ENCODE results near the gene TBXAS1. TPM values are rescaled to one million over a fixed set of nuclear protein-coding genes. Genes with fewer than 3 reads are reported as not detected.

Gene TBXAS1
- total RNA-seq, 1 donor from 2014 or later: 3.5 TPM

- Mint-ChIP-seq H3K27ac (no peak overlapping the region), H3K4me1 (peaks cover 16% of the 10 kb centered on the region), H3K9me3 (peaks cover 4% of the 10 kb centered on the region), H3K4me3 (no peak overlapping the region), H3K36me3 (ENCODE audit: low read depth) (peaks cover 2% of the 10 kb centered on the region), H3K27me3 (peaks cover 2% of the 10 kb centered on the region)
- intact Hi-C loops (cut with micrococcal nuclease): no loop called here
- no peak for DNase-seq
Observed at GRCh38 chr7:139853506-139854123, 24.6 kb downstream of the TBXAS1 start.

- intact Hi-C loops (cut with micrococcal nuclease): no loop called here
- Mint-ChIP-seq H3K36me3 (ENCODE audit: low read depth) (peaks cover 2% of the 10 kb centered on the region), H3K27ac (no peak overlapping the region), H3K27me3 (peaks cover 2% of the 10 kb centered on the region), H3K4me1 (peaks cover 16% of the 10 kb centered on the region), H3K4me3 (no peak overlapping the region), H3K9me3 (peaks cover 4% of the 10 kb centered on the region)
- DNase-seq: no peak
Observed at GRCh38 chr7:139854124-139854511, 25.1 kb downstream of the TBXAS1 start.

GRCh38 chr7:139854803-139855497 is 25.9 kb downstream of the TBXAS1 start:
- Mint-ChIP-seq H3K4me3 (peak overlapping the region; percentile 4), H3K36me3 (ENCODE audit: low read depth) (no peaks in the 10 kb centered on the region), H3K27me3 (no peaks in the 10 kb centered on the region), H3K4me1 (peaks cover 16% of the 10 kb centered on the region), H3K9me3 (no peaks in the 10 kb centered on the region), H3K27ac (no peak overlapping the region)
- intact Hi-C loops (cut with micrococcal nuclease): no loop called here
- DNase-seq: no peak

- H3K36me3 Mint-ChIP-seq (ENCODE audit: low read depth): no peaks in the 10 kb centered on the region
- intact Hi-C loops (cut with micrococcal nuclease): no loop called here
- H3K27me3 Mint-ChIP-seq: no peaks in the 10 kb centered on the region
- peak; percentile 68 for DNase-seq
- H3K27ac Mint-ChIP-seq: no peak overlapping the region
- H3K4me1 Mint-ChIP-seq: peaks cover 16% of the 10 kb centered on the region
- no peaks in the 10 kb centered on the region for H3K9me3 Mint-ChIP-seq
- peak overlapping the region; percentile 4 for H3K4me3 Mint-ChIP-seq
Observed at GRCh38 chr7:139855498-139856270, 26.6 kb downstream of the TBXAS1 start.

- Mint-ChIP-seq H3K27ac (no peak overlapping the region), H3K27me3 (peaks cover 8% of the 10 kb centered on the region), H3K9me3 (peaks cover 6% of the 10 kb centered on the region), H3K4me3 (no peak overlapping the region), H3K4me1 (peaks cover 16% of the 10 kb centered on the region), H3K36me3 (ENCODE audit: low read depth) (no peaks in the 10 kb centered on the region)
- intact Hi-C loops (cut with micrococcal nuclease): no loop called here
- DNase-seq: no peak
Observed at GRCh38 chr7:139857791-139858190, 28.7 kb downstream of the TBXAS1 start.

GRCh38 chr7:139860090-139860775 is 31.2 kb downstream of the TBXAS1 start:
- DNase-seq: no peak
- intact Hi-C loops (cut with micrococcal nuclease): no loop called here
- H3K27me3 Mint-ChIP-seq: peaks cover 21% of the 10 kb centered on the region

GRCh38 chr7:139861803-139862202 is 32.7 kb downstream of the TBXAS1 start:
- Mint-ChIP-seq H3K4me1 (no peaks in the 10 kb centered on the region), H3K9me3 (peaks cover 22% of the 10 kb centered on the region), H3K4me3 (no peak overlapping the region), H3K27me3 (peaks cover 23% of the 10 kb centered on the region), H3K27ac (no peak overlapping the region), H3K36me3 (ENCODE audit: low read depth) (peaks cover 3% of the 10 kb centered on the region)
- no peak for DNase-seq
- intact Hi-C loops (cut with micrococcal nuclease): no loop called here

More at GRCh38 chr7:139860090-139860775, 31.2 kb downstream of the TBXAS1 start:
- Mint-ChIP-seq H3K36me3 (ENCODE audit: low read depth) (peaks cover 3% of the 10 kb centered on the region), H3K4me1 (peaks cover 5% of the 10 kb centered on the region), H3K4me3 (no peak overlapping the region), H3K9me3 (peaks cover 20% of the 10 kb centered on the region), H3K27ac (no peak overlapping the region)

GRCh38 chr7:139866047-139866837 is 37.2 kb downstream of the TBXAS1 start:
- intact Hi-C loops (cut with micrococcal nuclease): no loop called here
- Mint-ChIP-seq H3K36me3 (ENCODE audit: low read depth) (peaks cover 3% of the 10 kb centered on the region), H3K4me1 (no peaks in the 10 kb centered on the region), H3K27me3 (peaks cover 25% of the 10 kb centered on the region), H3K9me3 (peaks cover 25% of the 10 kb centered on the region), H3K4me3 (no peak overlapping the region), H3K27ac (no peak overlapping the region)
- no peak for DNase-seq

GRCh38 chr7:139867847-139868246 is 38.8 kb downstream of the TBXAS1 start:
- no peak for DNase-seq
- peaks cover 17% of the 10 kb centered on the region for H3K27me3 Mint-ChIP-seq
- no peak overlapping the region for H3K4me3 Mint-ChIP-seq
- no peaks in the 10 kb centered on the region for H3K4me1 Mint-ChIP-seq
- peaks cover 19% of the 10 kb centered on the region for H3K9me3 Mint-ChIP-seq
- no peak overlapping the region for H3K27ac Mint-ChIP-seq
- H3K36me3 Mint-ChIP-seq (ENCODE audit: low read depth): peaks cover 3% of the 10 kb centered on the region
- intact Hi-C loops (cut with micrococcal nuclease): no loop called here

GRCh38 chr7:139869886-139870285 is 40.8 kb downstream of the TBXAS1 start:
- DNase-seq: no peak

GRCh38 chr7:139870380-139870779 is 41.3 kb downstream of the TBXAS1 start:
- H3K27me3 Mint-ChIP-seq: peaks cover 2% of the 10 kb centered on the region
- no peak for DNase-seq
- H3K27ac Mint-ChIP-seq: no peak overlapping the region
- H3K4me1 Mint-ChIP-seq: no peaks in the 10 kb centered on the region
- intact Hi-C loops (cut with micrococcal nuclease): no loop called here
- H3K4me3 Mint-ChIP-seq: no peak overlapping the region
- no peaks in the 10 kb centered on the region for H3K36me3 Mint-ChIP-seq (ENCODE audit: low read depth)
- H3K9me3 Mint-ChIP-seq: peaks cover 3% of the 10 kb centered on the region

More at GRCh38 chr7:139869886-139870285, 40.8 kb downstream of the TBXAS1 start:
- Mint-ChIP-seq H3K27me3 (peaks cover 6% of the 10 kb centered on the region), H3K9me3 (peaks cover 8% of the 10 kb centered on the region), H3K27ac (no peak overlapping the region), H3K4me3 (no peak overlapping the region), H3K36me3 (ENCODE audit: low read depth) (peaks cover 3% of the 10 kb centered on the region), H3K4me1 (no peaks in the 10 kb centered on the region)
- intact Hi-C loops (cut with micrococcal nuclease): no loop called here

GRCh38 chr7:139871331-139871730 is 42.3 kb downstream of the TBXAS1 start:
- Mint-ChIP-seq H3K4me3 (no peak overlapping the region), H3K4me1 (no peaks in the 10 kb centered on the region), H3K27me3 (peaks cover 2% of the 10 kb centered on the region), H3K27ac (no peak overlapping the region), H3K36me3 (ENCODE audit: low read depth) (no peaks in the 10 kb centered on the region), H3K9me3 (peaks cover 3% of the 10 kb centered on the region)
- DNase-seq: no peak
- intact Hi-C loops (cut with micrococcal nuclease): no loop called here

GRCh38 chr7:139871820-139872219 is 42.8 kb downstream of the TBXAS1 start:
- intact Hi-C loops (cut with micrococcal nuclease): no loop called here
- Mint-ChIP-seq H3K9me3 (peaks cover 3% of the 10 kb centered on the region), H3K36me3 (ENCODE audit: low read depth) (no peaks in the 10 kb centered on the region), H3K27ac (no peak overlapping the region), H3K27me3 (peaks cover 2% of the 10 kb centered on the region), H3K4me3 (no peak overlapping the region), H3K4me1 (no peaks in the 10 kb centered on the region)
- no peak for DNase-seq

Measured in activated CD4-positive, alpha-beta T cell treated with anti-CD3 and anti-CD28 coated beads, Interleukin-2, amount 10 ng/mL, durations not matched to agents 24 days and 14 days (primary cell).